Activated CD8-positive, alpha-beta memory T cell treated with anti-CD3 and anti-CD28 coated beads for 36 hours (primary cell): ENCODE data around the gene ABHD11. TPM values are rescaled to one million over a fixed set of nuclear protein-coding genes. Genes with fewer than 3 reads are reported as not detected.

Experiments
- total RNA-seq, 2 experiments: library from RNA; stranded (reverse); gene quantifications; one replicate each; pipeline ENCODE4 v1.2.3, GENCODE V29; 2021

The ABHD11 gene
- total RNA-seq, 2 experiments from 2014 or later: 26.1 to 26.6 TPM

Other genes with a start within 250 kb of the ABHD11 start
- 100 to 1,000 TPM; 115 TPM for gene BAZ1B, start 216.5 kb downstream of the ABHD11 start, total RNA-seq
- 10 to 100 TPM; 68.7 to 71.4 TPM for gene BCL7B, start 181.1 kb downstream of the ABHD11 start, total RNA-seq
- gene TBL2, start 160.2 kb downstream of the ABHD11 start, total RNA-seq: 10 to 100 TPM; 36.3 to 37.8 TPM
- not detected for gene MLXIPL, start 114.3 kb downstream of the ABHD11 start, total RNA-seq
- gene VPS37D, start 71.0 kb downstream of the ABHD11 start, total RNA-seq: under 1 TPM; 0.13 to 0.23 TPM
- 10 to 100 TPM in 1 of 2 experiments, 1 to 10 TPM in 1; 9.3 to 11.0 TPM for gene DNAJC30, start 55.3 kb downstream of the ABHD11 start, total RNA-seq
- 100 to 1,000 TPM; 109 to 112 TPM for gene BUD23, start 55.2 kb downstream of the ABHD11 start, total RNA-seq
- gene STX1A, start 19.1 kb downstream of the ABHD11 start, total RNA-seq: 10 to 100 TPM; 22.2 to 24.1 TPM
- gene CLDN3, start 31.5 kb upstream of the ABHD11 start, total RNA-seq: not detected
- gene CLDN4, start 92.2 kb upstream of the ABHD11 start, total RNA-seq: not detected
- gene METTL27, start 103.7 kb upstream of the ABHD11 start, total RNA-seq: under 1 TPM in 1 of 2 experiments, not detected in 1; 0.21 TPM
- not detected for gene TMEM270, start 122.4 kb upstream of the ABHD11 start, total RNA-seq